OCI-LY3 (cell line): ENCODE measurements around the gene GALNT18.

Experiments
- H2AFZ ChIP-seq: fragments of 200-600, 300-600 bp; shearing (Covaris generic); 2 replicates; pipeline ENCODE4 v1.6.0; 2014; ENCODE audit warnings: antibody characterized with exemption, low read depth, low read length
- H3K27ac ChIP-seq: fragments of 200-600, 300-600 bp; sonication (generic); 2 replicates; pipeline ENCODE4 v1.5.1; 2014; ENCODE audit warnings: mild to moderate bottlenecking, low read length, moderate library complexity, mixed read lengths
- H3K27me3 ChIP-seq: fragments of 200-600, 300-600 bp; sonication (generic); 2 replicates; pipeline ENCODE4 v1.6.1; 2014; ENCODE audit warnings: low read depth, low read length, mixed read lengths
- H3K36me3 ChIP-seq: fragments of 200-600, 300-600 bp; sonication (generic); replicated peaks from 2 replicates; pipeline ENCODE3; 2014; ENCODE audit warnings: low read depth, low read length, mixed read lengths
- H3K4me1 ChIP-seq: fragments of 300-600, 200-600 bp; sonication (generic); 2 replicates; pipeline ENCODE4 v1.6.1; 2014; ENCODE audit warnings: low read length, mixed read lengths
- H3K4me2 ChIP-seq: fragments of 200-600, 300-600 bp; sonication (generic); 2 replicates; pipeline ENCODE4 v1.6.1; 2014; ENCODE audit warnings: low read length, mixed read lengths
- H3K4me3 ChIP-seq: fragments of 300-600, 200-600 bp; sonication (generic); 2 replicates; pipeline ENCODE4 v1.5.1; 2014; ENCODE audit warnings: antibody characterized with exemption, mild to moderate bottlenecking, low read length, moderate library complexity
- H3K79me2 ChIP-seq: fragments of 300-600, 200-600 bp; shearing (Covaris generic); 2 replicates; pipeline ENCODE4 v1.6.1; 2014; ENCODE audit warnings: mild to moderate bottlenecking, low read length, mixed read lengths
- H3K9ac ChIP-seq: fragments of 300-600, 200-600 bp; shearing (Covaris generic); 2 replicates; pipeline ENCODE4 v1.6.0; 2014; ENCODE audit warnings: mild to moderate bottlenecking, low read length, moderate library complexity
- H3K9me3 ChIP-seq: fragments of 200-600, 300-600 bp; shearing (Covaris generic); 2 replicates; pipeline ENCODE4 v1.6.1; 2014; ENCODE audit warnings: low read length, mixed read lengths; ENCODE audit not compliant: insufficient read depth
- H4K20me1 ChIP-seq: fragments of 200-600, 300-600 bp; sonication (generic); 2 replicates; pipeline ENCODE4 v1.6.1; 2016; ENCODE audit warnings: low read length, mixed read lengths; ENCODE audit not compliant: insufficient read depth
- EZH2phosphoT487 ChIP-seq: fragments of 200-600 bp; shearing (Covaris generic); IDR thresholded peaks from 2 replicates; pipeline ENCODE4 v1.6.1; 2018; ENCODE audit warnings: antibody characterized with exemption, mixed run types, low read depth
- TF ChIP-seq, protein P1 (sequence below): fragments of 200-600, 300-600 bp; sonication (generic); IDR thresholded peaks from 2 replicates; pipeline ENCODE4 v1.5.1; 2014; ENCODE audit warnings: antibody characterized with exemption, low read length, low read depth

Gene GALNT18

DNA sequence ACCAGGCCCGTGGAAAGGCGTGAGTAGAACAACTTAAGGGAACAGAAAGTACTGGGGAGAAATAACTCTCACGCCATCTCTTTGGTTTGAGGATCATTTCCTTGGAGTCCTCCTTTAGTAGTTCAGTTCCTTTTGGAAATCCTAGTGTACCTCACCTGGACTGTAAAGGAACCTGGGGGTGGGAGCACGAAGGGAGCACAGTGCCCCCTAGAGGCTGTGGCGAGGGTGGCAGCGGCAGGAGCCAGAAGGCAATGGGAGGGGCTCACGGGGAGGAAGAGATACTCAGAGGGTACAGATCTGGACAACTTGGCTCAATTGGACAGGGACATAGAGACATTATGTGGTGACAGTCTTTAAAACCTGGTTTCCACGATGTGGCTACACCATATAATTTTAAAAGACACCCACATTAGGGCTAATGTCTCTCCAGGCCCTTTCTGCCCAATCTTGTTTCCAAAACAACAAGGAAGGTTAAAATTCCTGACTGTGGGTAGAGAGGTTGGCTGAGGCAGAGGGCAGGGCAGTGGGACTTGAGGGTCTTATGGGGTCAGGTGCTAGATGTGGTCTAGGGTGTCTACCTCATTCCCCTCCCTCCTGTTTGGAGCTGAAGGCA lies 355.7 kb downstream of the GALNT18 start:
- H3K4me3 ChIP-seq: no peak overlapping the region
- no peak overlapping the region for H2AFZ ChIP-seq
- peak overlapping the region; percentile 24; the same call in 1 of the 2 replicates for H3K4me2 ChIP-seq

DNA sequence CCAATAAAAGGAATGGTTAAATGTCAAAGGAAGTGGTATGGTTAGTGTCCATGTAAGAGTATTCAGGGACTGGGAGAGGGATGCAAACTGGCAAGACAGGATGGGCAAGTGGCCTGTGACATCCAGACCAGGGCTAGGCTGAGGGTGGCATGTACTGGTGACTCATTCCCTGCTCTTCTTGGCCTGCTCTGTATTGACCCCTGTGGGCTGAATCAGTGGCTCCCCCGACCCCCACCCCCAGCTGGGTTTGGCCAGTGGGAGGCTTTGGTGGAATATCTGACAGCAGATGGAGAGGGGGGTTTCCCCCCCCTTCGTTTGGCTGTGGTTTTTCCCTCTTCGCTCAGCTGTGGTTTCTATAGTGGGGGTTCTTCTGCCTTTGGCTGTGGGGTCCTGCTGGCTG lies 356.5 kb downstream of the GALNT18 start:
- Histone ChIP-seq H3K4me1 (peaks cover 6% of the 10 kb centered on the region; the same call in 1 of the 2 replicates), H3K27ac (no peak overlapping the region), H4K20me1 (no peaks in the 10 kb centered on the region), H3K4me3 (no peak overlapping the region), H3K9me3 (no peaks in the 10 kb centered on the region), H3K4me2 (no peak overlapping the region), H3K9ac (no peak overlapping the region), H3K79me2 (no peaks in the 10 kb centered on the region), H3K36me3 (no peaks in the 10 kb centered on the region), H2AFZ (no peak overlapping the region), H3K27me3 (no peaks in the 10 kb centered on the region)
- TF ChIP-seq, protein P1, sequence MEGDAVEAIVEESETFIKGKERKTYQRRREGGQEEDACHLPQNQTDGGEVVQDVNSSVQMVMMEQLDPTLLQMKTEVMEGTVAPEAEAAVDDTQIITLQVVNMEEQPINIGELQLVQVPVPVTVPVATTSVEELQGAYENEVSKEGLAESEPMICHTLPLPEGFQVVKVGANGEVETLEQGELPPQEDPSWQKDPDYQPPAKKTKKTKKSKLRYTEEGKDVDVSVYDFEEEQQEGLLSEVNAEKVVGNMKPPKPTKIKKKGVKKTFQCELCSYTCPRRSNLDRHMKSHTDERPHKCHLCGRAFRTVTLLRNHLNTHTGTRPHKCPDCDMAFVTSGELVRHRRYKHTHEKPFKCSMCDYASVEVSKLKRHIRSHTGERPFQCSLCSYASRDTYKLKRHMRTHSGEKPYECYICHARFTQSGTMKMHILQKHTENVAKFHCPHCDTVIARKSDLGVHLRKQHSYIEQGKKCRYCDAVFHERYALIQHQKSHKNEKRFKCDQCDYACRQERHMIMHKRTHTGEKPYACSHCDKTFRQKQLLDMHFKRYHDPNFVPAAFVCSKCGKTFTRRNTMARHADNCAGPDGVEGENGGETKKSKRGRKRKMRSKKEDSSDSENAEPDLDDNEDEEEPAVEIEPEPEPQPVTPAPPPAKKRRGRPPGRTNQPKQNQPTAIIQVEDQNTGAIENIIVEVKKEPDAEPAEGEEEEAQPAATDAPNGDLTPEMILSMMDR: no peak
- TF ChIP-seq EZH2phosphoT487: no peak

More for the DNA sequence above, 355.7 kb downstream of the GALNT18 start:
- Histone ChIP-seq H3K9ac (no peak overlapping the region), H3K79me2 (no peaks in the 10 kb centered on the region), H3K27me3 (no peaks in the 10 kb centered on the region), H3K36me3 (no peaks in the 10 kb centered on the region), H4K20me1 (no peaks in the 10 kb centered on the region), H3K27ac (no peak overlapping the region), H3K4me1 (peaks cover 6% of the 10 kb centered on the region; the same call in 1 of the 2 replicates), H3K9me3 (no peaks in the 10 kb centered on the region)
- no peak for TF ChIP-seq EZH2phosphoT487
- TF ChIP-seq, protein P1: peak; percentile 95

DNA sequence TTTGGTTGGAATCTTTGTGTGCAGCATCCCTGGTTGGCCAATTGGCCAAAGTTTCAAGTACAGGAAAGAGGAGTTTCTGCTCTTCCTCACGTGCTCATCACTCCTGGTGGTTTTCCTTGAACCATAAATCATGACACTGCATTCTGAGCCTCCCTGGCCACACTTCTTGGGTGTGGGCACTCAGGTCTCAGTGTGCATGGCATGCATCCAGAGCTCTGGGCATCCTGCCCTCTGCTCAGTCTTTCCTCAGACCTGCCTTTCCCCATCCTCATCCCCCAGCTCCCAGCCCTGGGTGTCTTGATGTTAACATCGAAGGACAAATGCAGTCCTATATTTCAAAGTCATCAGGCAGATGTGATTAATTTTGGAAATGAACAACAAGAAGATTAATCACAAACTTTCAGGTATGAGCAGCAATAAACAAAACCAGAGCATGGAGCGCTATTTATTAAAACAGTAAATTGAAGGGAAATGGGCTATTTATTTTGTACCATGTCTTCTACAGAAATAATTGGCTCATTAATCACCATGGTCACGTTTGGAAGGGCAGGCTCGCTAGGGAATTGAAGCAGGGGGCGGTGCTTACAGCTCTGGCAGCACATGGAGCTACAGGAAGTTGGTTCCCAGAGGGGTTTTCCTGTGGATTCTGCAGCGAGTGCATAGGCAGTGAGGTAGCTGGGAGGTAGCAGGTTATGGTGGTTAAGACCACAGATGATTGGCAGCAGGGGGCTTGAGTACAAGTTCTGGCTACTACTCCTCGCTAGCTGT lies 358.4 kb downstream of the GALNT18 start:
- no peak overlapping the region for H3K9ac ChIP-seq
- H2AFZ ChIP-seq: no peak overlapping the region
- H3K27me3 ChIP-seq: peaks cover 4% of the 10 kb centered on the region
- H3K4me3 ChIP-seq: no peak overlapping the region
- H3K27ac ChIP-seq: no peak overlapping the region
- no peaks in the 10 kb centered on the region for H3K36me3 ChIP-seq
- no peaks in the 10 kb centered on the region for H3K79me2 ChIP-seq
- TF ChIP-seq, protein P1: no peak
- no peak for TF ChIP-seq EZH2phosphoT487
- H4K20me1 ChIP-seq: no peaks in the 10 kb centered on the region
- no peak overlapping the region for H3K4me2 ChIP-seq
- peaks cover 6% of the 10 kb centered on the region; the same call in 1 of the 2 replicates for H3K4me1 ChIP-seq
- H3K9me3 ChIP-seq: no peaks in the 10 kb centered on the region

DNA sequence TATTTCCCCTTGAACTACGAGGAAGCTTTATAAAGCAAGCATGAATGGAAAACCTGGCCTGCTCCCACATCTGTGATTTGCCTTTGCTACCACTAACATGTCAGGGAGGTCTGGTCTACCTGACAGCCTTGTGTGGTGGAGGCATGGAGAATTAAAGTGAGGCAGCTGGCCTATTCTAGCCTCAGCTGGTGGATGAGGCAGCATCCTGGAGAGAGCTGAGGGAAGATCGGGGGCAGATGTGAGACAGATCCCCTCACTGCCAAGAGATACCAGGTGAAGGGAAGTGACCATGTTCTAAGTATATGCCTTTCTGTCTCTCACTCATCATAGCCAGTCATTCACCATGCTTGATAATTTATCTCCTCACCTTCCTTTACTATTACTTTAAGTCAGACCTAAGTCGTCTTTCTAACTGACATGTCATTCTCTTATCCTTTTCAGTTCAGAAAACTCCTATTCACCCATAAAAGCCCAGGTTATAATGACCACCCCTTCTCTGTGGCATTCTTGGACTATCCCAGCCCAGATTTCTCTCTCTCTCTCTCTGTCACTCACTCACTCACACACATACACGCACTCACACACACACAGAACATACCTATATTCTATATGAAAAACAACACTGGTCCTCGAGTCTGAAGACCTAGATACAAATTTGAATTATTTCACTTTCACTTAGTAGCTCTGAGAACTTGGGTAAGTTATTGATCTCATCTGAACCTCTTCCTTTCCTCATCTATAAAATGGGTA lies 359.5 kb downstream of the GALNT18 start:
- peaks cover 4% of the 10 kb centered on the region for H3K27me3 ChIP-seq
- no peaks in the 10 kb centered on the region for H3K9me3 ChIP-seq
- no peak for TF ChIP-seq EZH2phosphoT487
- TF ChIP-seq, protein P1: no peak
- no peak overlapping the region for H3K4me2 ChIP-seq
- no peaks in the 10 kb centered on the region for H4K20me1 ChIP-seq
- no peaks in the 10 kb centered on the region for H3K79me2 ChIP-seq
- H2AFZ ChIP-seq: no peak overlapping the region
- H3K27ac ChIP-seq: no peak overlapping the region
- H3K4me3 ChIP-seq: no peak overlapping the region
- H3K4me1 ChIP-seq: peaks cover 6% of the 10 kb centered on the region; the same call in 1 of the 2 replicates
- no peaks in the 10 kb centered on the region for H3K36me3 ChIP-seq
- H3K9ac ChIP-seq: no peak overlapping the region
